ENCODE results near the gene CLTC.

- TF ChIP-seq CTCF (IDR thresholded peaks at IDR 0.05; ENCODE audit: borderline replicate concordance, extremely low read depth, low read length, poor library complexity, severe bottlenecking) (no peak), EZH2 (IDR thresholded peaks at IDR 0.05; ENCODE audit: borderline replicate concordance, low read depth, low read length, severe bottlenecking) (no peak)
These were observed 65.3 kb downstream of the CLTC start for GRCh38 chr17:59684967-59685366.

Data from DND-41 (cell line).